Measurements from ENCODE around the gene PHOX2A.
"Not testable (repeated sequence)": the region's sequence is repeated elsewhere in the genome, so short reads cannot be mapped to it uniquely, and the experiment has no call there.

PHOX2A gene

GRCh38 chr11:72244060-72244360 lies at the start of gene PHOX2A:
Gene PHOX2A, minus strand, starts transcription at chr11:72244176. Its CDS starts 172 bp downstream, at chr11:72244004.
- DNase-seq (ENCODE audit: low spot score) = no peak

GRCh38 chr11:72293391-72293790 lies 49.4 kb upstream of the PHOX2A start:
- DNase-seq (ENCODE audit: low spot score) = no peak

DNA sequence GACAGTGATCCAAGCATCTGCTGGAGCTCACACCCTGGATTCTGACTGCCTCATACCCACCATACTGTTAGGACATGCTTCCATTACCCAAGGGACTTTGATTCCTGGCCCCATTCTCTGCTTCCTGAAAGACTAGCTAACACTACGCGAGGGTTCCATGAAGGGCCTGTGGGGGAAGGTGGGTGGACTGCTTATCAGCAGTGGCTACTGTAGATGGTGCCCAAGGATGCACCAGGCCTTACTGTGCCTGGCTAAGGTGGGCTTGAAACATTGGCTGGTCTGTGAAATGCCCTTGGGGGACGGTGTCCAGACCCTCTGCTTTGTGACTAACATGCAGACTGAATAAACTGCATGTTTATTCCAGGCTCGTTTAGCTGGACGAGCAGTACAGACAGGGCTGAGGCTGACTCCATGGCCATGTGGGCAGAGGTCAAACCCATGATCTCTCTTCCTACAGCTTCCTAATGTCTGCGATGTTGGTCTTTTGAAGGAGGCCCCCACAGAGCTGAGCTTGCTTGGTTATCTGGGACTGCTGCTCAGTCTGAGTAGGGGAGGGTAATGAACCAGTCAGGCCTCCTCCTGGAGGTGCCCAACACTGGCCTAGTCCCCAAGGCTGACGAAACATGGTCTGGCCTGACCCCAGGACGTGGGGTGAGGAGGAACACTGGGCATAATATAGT lies 48.3 kb upstream of the PHOX2A start:
- no peak for DNase-seq (ENCODE audit: low spot score)

DNA sequence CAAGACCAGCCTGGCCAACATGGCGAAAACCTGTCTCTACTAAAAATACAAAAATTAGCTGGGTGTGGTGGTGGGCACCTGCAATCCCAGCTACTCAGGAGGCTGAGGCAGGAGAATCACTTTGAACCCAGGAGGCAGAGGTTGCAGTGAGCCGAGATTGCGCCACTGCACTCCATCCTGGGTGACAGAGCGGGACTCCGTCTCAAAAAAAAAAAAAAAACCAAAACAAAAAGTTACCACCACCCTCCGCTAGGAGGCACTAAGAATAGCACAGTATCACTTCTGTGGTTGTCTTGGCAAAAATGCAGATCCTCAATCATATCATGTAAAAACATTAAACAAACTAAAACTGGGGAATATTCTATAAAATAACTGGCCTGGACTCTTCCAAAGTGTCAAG lies 46.8 kb upstream of the PHOX2A start:
- DNase-seq (ENCODE audit: low spot score) = not testable (repeated sequence)

DNA sequence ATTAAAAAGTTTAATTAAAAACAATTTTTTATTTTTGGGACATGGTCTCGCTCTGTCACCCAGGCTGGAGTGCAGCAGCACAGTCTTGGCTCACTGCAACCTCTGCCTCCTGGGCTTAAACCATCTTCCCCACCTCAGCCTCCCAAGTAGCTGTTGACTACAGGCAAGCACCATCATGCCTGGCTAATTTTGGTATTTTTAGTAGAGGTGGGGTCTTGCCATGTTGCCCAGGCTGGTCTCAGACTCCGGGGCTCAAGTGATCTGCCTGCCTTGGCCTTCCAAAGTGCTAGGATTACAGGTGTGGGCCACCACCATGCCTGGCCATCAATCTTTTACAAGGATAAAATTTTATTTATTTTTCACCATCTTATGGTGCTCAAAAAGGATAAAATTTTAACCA lies 43.3 kb upstream of the PHOX2A start:
- DNase-seq (ENCODE audit: low spot score) = no peak

DNA sequence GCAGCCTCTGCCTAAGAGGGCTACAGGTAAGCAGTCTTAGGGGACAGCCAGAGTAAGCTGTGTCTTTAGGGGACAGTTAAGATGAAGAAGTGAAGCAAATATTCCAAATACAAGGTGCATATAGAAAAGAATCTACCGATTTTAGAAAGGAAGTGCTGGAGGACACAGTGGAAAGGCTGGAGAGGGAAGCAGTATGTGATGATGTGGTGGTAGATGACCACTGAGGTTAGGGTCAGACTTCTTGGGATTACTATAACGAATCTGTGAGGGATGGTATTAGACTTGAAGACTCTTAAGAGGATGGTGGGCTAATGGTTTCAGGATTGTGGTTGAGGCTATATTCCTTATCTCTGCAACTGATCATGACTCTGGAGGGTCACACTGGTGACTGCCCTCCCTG lies 40.0 kb upstream of the PHOX2A start:
- no peak for DNase-seq (ENCODE audit: low spot score)

- DNase-seq (ENCODE audit: low spot score) = no peak
Observed at GRCh38 chr11:72280726-72281315, 36.8 kb upstream of the PHOX2A start.

GRCh38 chr11:72280037-72280436 lies 36.1 kb upstream of the PHOX2A start:
- DNase-seq (ENCODE audit: low spot score) = no peak

DNA sequence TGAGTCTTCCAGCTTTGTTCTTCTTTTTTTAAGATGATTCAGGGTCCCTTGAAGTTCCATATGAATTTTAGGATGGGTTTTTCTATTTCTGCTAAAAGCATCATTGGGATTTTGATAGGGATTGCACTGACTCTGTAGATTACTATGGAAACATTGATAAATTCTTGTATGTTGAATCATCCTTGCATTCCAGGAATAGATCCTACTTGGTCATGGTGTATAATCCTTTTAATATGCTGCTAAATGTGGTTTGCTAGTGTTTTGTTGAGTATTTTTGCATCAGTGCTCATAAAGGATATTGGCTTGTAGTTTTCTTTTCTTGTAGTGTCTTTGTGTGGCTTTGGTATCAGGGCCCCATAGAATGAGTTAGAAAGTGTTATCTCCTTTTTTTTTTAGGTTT lies 34.9 kb upstream of the PHOX2A start:
- DNase-seq (ENCODE audit: low spot score) = no peak

- no peak for DNase-seq (ENCODE audit: low spot score)
Observed at GRCh38 chr11:72274435-72274834, 30.5 kb upstream of the PHOX2A start.

DNA sequence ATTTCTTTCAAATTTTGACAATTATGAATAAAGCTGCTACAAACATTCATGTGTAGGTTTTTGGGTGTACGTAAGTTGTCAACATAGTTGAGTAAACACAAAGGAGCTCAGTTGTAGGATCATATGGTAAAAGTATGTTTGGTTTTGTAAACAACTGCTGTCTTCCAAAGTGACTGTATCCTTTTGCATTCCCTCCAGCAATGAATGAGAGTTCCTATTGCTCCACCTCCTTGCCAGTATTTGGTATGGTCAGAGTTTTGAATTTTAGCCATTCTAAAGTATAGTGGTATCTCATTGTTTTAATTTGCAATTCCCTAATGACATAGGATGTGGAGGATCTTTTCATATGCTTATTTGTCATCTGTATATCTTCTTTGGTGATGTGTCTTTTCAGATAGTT lies 28.0 kb upstream of the PHOX2A start:
- DNase-seq (ENCODE audit: low spot score) = no peak

DNA sequence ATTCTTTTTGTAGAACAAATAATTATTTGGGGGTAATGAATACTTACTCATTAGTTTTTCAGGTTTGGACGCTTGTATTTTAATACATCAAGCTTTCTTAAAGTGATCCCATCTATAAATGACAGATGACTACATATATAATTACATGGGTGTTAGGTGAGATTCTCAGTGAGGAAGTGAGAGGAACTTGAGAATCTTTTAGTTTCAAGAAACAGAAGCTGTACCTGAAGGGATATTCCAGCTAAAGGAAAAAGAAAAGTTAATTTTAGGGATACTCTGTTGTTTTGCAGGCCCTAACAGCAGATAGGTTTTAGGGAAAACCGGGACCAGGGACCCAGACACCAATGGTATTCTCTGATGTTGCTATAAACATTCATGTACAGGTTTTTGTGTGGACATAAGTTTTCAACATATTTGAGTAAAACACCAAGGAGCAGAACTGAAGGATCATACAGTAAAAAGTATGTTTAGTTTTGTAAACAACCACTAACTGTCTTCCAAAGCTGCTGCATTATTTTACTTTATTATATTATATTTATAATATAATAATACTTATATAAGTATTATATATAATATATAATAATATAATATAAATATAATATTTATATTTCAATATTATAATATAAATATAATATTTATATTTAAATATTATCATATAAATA lies 24.1 kb upstream of the PHOX2A start:
- DNase-seq (ENCODE audit: low spot score) = no peak

DNA sequence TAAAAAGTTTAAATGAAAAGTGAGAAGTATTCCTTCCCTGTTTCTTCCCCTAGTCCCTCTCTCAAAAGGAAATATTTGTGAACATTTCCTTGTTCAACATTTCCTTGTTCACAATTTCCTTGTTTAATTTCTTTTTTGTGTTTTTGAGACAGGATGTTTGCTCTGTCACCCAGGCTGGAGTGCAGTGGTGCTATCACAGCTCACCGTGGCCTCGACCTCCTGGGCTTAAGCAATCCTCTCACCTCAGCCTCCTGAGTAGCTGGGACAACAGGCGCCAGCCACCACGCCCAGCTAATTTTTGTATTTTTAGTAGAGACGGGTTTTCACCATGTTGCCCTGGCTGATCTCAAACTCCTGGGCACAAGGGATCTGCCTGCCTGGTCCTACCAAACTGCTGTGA lies 23.0 kb upstream of the PHOX2A start:
- DNase-seq (ENCODE audit: low spot score) = not testable (repeated sequence)

DNA sequence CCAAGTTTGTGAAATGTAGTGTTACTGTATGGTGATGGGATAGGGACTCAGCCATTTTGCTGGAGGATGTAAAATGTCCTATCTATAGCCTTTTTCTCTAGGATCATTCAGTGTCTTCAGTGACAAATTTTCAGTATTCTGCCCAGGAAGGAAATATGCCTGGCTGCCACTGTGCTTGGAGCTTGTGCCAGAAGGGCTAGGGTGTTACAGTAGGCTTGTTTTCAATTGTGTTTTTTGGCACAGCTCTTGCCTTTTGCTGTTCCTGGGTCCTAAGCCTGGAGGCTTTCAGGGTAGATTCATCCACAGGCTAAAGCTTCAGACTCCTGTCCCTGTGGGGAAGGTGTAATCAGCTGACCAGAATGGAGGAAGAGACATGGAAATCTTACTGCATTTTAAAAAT lies 22.0 kb upstream of the PHOX2A start:
- no peak for DNase-seq (ENCODE audit: low spot score)

GRCh38 chr11:72263361-72263760 lies 19.4 kb upstream of the PHOX2A start:
- DNase-seq (ENCODE audit: low spot score) = no peak

- no peak for DNase-seq (ENCODE audit: low spot score)
Observed at GRCh38 chr11:72260574-72260973, 16.6 kb upstream of the PHOX2A start.

DNA sequence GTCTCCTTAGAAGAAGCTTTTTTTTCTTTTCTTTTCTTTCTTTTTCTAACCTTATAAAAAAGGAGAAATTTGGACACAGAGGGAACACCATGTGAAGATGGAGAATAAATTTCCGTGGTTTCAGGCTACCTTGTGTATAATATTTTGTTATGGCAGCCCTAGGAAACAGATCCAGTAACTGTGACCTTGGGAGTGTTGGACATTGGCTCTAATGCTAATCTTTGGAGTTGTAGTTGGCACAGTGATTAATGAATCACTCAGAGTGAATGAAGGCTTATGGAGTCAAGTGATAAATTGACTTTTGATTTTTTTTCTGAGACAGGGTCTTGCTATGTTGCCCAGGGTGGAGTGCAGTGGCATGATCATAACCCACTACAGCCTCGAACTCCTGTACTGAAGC lies 15.5 kb upstream of the PHOX2A start:
- no peak for DNase-seq (ENCODE audit: low spot score)

GRCh38 chr11:72257570-72257969 lies 13.6 kb upstream of the PHOX2A start:
- no peak for DNase-seq (ENCODE audit: low spot score)

DNA sequence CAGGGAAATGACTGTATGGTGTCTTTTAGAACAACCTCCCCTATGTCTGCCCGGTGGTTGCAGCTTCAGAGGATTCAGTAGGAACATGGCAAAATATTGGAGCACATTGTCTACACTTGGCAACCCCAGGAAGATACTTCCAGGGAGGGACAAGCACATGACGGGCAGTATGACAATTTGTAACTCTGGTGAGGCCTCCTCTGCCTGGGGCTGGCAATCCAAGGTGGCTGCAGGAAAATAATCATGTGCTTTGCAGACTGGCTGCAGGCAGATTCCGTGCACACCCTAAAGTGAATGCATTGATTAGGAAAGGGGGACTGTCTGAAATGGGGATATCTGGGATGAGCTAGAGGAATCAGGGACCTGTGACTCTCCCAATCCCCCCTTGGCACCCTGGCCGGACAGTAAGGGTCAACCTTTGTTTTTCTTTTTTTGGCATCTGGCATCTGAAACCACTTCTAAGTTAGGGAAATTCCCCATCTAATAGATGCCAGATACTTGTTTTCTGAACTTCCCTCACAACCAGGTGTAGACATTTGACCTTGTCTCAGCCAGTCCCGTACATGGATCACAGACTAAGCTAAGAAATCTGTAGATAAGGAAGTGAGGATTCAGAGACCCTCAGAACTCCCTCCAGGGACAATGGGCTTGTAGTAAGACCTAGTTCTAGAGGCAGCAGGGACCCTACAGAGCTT lies 10.5 kb upstream of the PHOX2A start:
- no peak for DNase-seq (ENCODE audit: low spot score)

GRCh38 chr11:72253392-72253791 lies 9.4 kb upstream of the PHOX2A start:
- DNase-seq (ENCODE audit: low spot score) = no peak

- no peak for DNase-seq (ENCODE audit: low spot score)
Observed at GRCh38 chr11:72251614-72252013, 7.6 kb upstream of the PHOX2A start.

GRCh38 chr11:72250661-72251464 lies 6.9 kb upstream of the PHOX2A start:
- no peak for DNase-seq (ENCODE audit: low spot score)
